ENCODE results near the gene DNPEP.

- TF ChIP-seq CTCF (IDR thresholded peaks at IDR 0.05), result no peak
- TF ChIP-seq EZH2 (IDR thresholded peaks at IDR 0.05; ENCODE audit: borderline replicate concordance, insufficient read depth, low read depth, low read length, poor library complexity, severe bottlenecking), result no peak
Observed at GRCh38 chr2:219416235-219416602, 28.5 kb upstream of the DNPEP start.

Measured in B cell (primary cell).